Choroid plexus epithelial cell (primary cell): ENCODE measurements around the gene GTF2B.
"Not testable (repeated sequence)": the region's sequence is repeated elsewhere in the genome, so short reads cannot be mapped to it uniquely, and the experiment has no call there.

Experiments used
- DNase-seq: peaks from one replicate; pipeline ENCODE4 v3.0.0-alpha.2; 2010; ENCODE audit warnings: low read depth
- H3K4me3 ChIP-seq: 2 replicates; pipeline ENCODE4 v1.5.1; 2011; ENCODE audit warnings: low read depth, mild to moderate bottlenecking, control low read depth, low read length, moderate library complexity
- TF ChIP-seq, protein P1 (sequence below): conservative IDR thresholded peaks from 2 replicates; pipeline ENCODE4 v1.5.1; 2011; ENCODE audit warnings: low read depth, mild to moderate bottlenecking, control low read depth, inconsistent platforms, low read length, moderate library complexity

The GTF2B gene

DNA sequence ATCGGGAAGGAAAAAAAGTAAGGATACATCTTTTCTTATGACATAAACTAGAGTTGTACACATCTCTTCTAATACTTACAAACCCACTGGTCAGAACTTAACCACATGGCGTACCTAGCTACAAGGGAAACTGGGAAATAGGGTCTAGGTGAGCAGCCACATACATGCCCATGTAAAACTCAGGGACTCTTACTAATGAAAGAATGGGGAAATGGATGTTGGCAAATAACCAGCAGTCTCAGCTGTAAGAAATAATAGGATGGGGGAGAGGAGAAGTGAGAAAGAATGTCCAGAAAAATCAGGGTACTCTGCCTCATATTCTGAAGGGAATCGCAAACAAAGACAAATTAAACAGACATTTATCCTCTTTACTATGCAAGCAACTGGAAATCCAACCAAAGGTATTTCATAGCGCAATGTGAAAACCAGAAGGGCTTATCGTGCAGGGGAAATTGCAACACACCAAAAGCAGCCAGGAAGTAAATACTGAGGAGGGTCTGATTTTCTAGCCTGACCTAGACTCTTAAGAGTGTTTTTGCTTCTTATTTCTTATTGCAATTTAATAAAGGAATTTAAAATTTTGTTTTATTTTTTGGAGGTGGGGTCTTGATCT is 17.5 kb downstream of the GTF2B start:
- peak; percentile 79 for DNase-seq
- TF ChIP-seq, protein P1, sequence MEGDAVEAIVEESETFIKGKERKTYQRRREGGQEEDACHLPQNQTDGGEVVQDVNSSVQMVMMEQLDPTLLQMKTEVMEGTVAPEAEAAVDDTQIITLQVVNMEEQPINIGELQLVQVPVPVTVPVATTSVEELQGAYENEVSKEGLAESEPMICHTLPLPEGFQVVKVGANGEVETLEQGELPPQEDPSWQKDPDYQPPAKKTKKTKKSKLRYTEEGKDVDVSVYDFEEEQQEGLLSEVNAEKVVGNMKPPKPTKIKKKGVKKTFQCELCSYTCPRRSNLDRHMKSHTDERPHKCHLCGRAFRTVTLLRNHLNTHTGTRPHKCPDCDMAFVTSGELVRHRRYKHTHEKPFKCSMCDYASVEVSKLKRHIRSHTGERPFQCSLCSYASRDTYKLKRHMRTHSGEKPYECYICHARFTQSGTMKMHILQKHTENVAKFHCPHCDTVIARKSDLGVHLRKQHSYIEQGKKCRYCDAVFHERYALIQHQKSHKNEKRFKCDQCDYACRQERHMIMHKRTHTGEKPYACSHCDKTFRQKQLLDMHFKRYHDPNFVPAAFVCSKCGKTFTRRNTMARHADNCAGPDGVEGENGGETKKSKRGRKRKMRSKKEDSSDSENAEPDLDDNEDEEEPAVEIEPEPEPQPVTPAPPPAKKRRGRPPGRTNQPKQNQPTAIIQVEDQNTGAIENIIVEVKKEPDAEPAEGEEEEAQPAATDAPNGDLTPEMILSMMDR = no peak
- no peak overlapping the region for H3K4me3 ChIP-seq

DNA sequence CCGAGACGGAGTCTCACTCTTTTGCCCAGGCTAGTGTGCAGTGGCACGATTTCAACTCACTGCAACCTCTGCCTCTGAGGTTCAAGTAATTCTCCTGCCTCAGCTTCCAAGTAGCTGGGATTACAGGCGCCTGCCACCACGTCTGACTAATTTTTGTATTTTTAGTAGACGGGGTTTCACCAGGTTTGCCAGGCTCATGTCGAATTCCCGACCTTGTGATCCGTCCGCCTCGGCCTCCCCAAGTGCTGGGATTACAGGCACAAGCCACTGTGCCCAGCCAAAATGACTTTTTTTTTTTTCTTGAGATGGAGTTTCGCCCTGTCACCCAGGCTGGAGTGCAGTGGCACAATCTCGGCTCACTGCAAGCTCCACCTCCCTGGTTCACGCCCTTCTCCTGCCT is 21.7 kb downstream of the GTF2B start:
- DNase-seq, H3K4me3 ChIP-seq: not testable (repeated sequence)

DNA sequence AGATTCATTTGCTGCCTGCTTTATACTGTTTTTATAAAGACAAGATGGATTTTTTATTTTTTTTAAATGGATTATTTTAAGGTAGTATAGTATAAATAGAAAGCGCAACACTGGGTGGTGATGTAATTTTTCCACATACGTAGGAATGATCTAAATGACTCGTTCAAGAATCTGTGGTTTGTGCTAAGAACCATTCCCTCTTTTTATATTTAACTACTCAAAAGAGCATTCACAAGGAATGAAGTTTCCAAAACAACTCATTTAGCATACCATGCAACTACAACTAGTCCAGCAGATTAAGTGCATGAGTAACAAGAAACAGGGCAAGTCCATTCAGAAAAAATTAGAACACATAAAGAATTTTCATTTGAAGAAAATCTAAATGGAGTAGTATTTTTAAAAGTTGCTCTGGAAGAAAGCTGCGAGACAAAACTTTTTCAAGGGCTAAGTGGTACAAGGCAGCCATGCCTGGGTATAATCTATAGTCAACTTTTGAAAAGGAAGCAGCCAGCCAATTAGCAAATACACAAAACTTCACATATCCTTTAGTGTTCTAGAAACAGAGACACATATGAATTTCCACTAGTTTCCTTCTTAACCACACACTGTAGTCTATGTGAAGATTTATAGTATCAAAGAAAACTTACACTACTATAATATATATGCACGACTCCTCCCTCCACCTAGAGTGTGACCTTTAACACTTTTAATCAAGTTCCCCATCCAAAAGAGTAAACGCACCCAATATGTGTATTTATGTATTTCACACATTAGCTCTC is 23.4 kb downstream of the GTF2B start:
- TF ChIP-seq, protein P1 = no peak
- H3K4me3 ChIP-seq = no peak overlapping the region
- peak; percentile 78 for DNase-seq

- TF ChIP-seq, protein P1 = no peak
- no peak overlapping the region for H3K4me3 ChIP-seq
- no peak for DNase-seq
These were observed 39.9 kb downstream of the GTF2B start for GRCh38 chr1:88851303-88852063.

- DNase-seq = peak; percentile 9
- TF ChIP-seq, protein P1 = no peak
- H3K4me3 ChIP-seq = no peak overlapping the region
These were observed 43.7 kb downstream of the GTF2B start for GRCh38 chr1:88847643-88848042.

GRCh38 chr1:88825721-88826120 is 65.6 kb downstream of the GTF2B start:
- TF ChIP-seq, protein P1 = no peak
- H3K4me3 ChIP-seq = no peak overlapping the region
- no peak for DNase-seq

GRCh38 chr1:88819642-88820041 is 71.7 kb downstream of the GTF2B start:
- not testable (repeated sequence) for H3K4me3 ChIP-seq, DNase-seq
